HepG2 (cell line): Measurements from ENCODE around the gene SHFL. TPM values are rescaled to one million over a fixed set of nuclear protein-coding genes. Genes with fewer than 3 reads are reported as not detected.
A peak's percentile ranks its signal among the peaks of the same experiment; 100 is the strongest.

ENCODE experiments used
- ARID2 ChIP-seq: sonication (generic); formaldehyde crosslinking; IDR thresholded peaks from 2 replicates; pipeline ENCODE4 v1.8.1; 2022; ENCODE audit warnings: mild to moderate bottlenecking, missing genetic modification reagents, borderline replicate concordance
- BCLAF1 ChIP-seq: fragments of 450-650 bp; IDR thresholded peaks from 2 replicates; pipeline ENCODE4 v1.6.1; 2017; ENCODE audit warnings: mild to moderate bottlenecking
- CAMTA2 ChIP-seq: sonication (generic); formaldehyde crosslinking; IDR thresholded peaks from 2 replicates; pipeline ENCODE4 v1.4.0; 2020; ENCODE audit warnings: mild to moderate bottlenecking, missing genetic modification reagents, borderline replicate concordance
- FLYWCH1 ChIP-seq: sonication (generic); formaldehyde crosslinking; IDR thresholded peaks from 2 replicates; pipeline ENCODE4 v1.8.1; 2023; ENCODE audit warnings: mild to moderate bottlenecking, missing genetic modification reagents
- FOXK1 ChIP-seq: sonication (generic); formaldehyde crosslinking; IDR thresholded peaks from 2 replicates; pipeline ENCODE4 v1.4.0; 2020; ENCODE audit warnings: low read depth, missing genetic modification reagents, borderline replicate concordance
- FOXP1 ChIP-seq, 2 experiments: fragments of 450-650 bp in 1 of 2; IDR thresholded peaks; 2 replicates each; pipeline ENCODE4 v1.6.1; 2017 to 2018; ENCODE audit warnings: antibody characterized with exemption in 1 of 2
- GLMP ChIP-seq: sonication (generic); formaldehyde crosslinking; IDR thresholded peaks from 2 replicates; pipeline ENCODE4 v1.9.0; 2021; ENCODE audit warnings: missing genetic modification reagents, mild to moderate bottlenecking, borderline replicate concordance
- HDAC1 ChIP-seq: sonication (generic); formaldehyde crosslinking; IDR thresholded peaks from 2 replicates; pipeline ENCODE4 v1.5.1; 2020; ENCODE audit warnings: mild to moderate bottlenecking, missing genetic modification reagents
- HOXA9 ChIP-seq: sonication (generic); formaldehyde crosslinking; IDR thresholded peaks from 2 replicates; pipeline ENCODE4 v1.8.1; 2022; ENCODE audit warnings: missing genetic modification reagents, mild to moderate bottlenecking, moderate library complexity, borderline replicate concordance
- SP4 ChIP-seq: sonication (generic); formaldehyde crosslinking; IDR thresholded peaks from 2 replicates; pipeline ENCODE4 v1.8.1; 2023; ENCODE audit warnings: mild to moderate bottlenecking, missing genetic modification reagents
- TCF7L2 ChIP-seq: IDR thresholded peaks from 2 replicates; pipeline ENCODE4 v1.6.1; 2011; ENCODE audit warnings: mild to moderate bottlenecking, low read depth, low read length, moderate library complexity
- XBP1 ChIP-seq: sonication (generic); formaldehyde crosslinking; IDR thresholded peaks from 2 replicates; pipeline ENCODE4 v1.5.0; 2020; ENCODE audit warnings: missing genetic modification reagents
- YEATS2 ChIP-seq: sonication (generic); formaldehyde crosslinking; IDR thresholded peaks from 2 replicates; pipeline ENCODE4 v1.4.0; 2020; ENCODE audit warnings: missing genetic modification reagents, borderline replicate concordance
- ZNF383 ChIP-seq: sonication (generic); formaldehyde crosslinking; IDR thresholded peaks from 2 replicates; pipeline ENCODE4 v1.4.0; 2020; ENCODE audit warnings: missing genetic modification reagents, mild to moderate bottlenecking, borderline replicate concordance
- ZNF512 ChIP-seq: sonication (generic); formaldehyde crosslinking; IDR thresholded peaks from 2 replicates; pipeline ENCODE4 v1.4.0; 2020; ENCODE audit warnings: mild to moderate bottlenecking, missing genetic modification reagents
- ZNF646 ChIP-seq: sonication (generic); formaldehyde crosslinking; IDR thresholded peaks from 2 replicates; pipeline ENCODE4 v1.9.0; 2021; ENCODE audit warnings: mild to moderate bottlenecking, missing genetic modification reagents
- polyA plus RNA-seq, 8 experiments: library from polyadenylated mRNA; depleted of rRNA in 3 of 8; stranded (reverse) in 7 of 8; unstranded in 1 of 8; fragments of >200 nt; fragmentation: Illumina TruSeq in 4 of 8; extraction: Trizol in 4 of 8; gene quantifications; 2 replicates each; pipeline versions ENCODE4 v1.2.1 to v1.2.3, GENCODE V29; 2011 to 2016; ENCODE audit warnings: low read depth in 4 of 8, missing spikeins in 1 of 8, mixed read lengths in 1 of 8; ENCODE audit not compliant: insufficient read depth in 1 of 8
- total RNA-seq, 5 experiments: library from RNA; depleted of rRNA; stranded (reverse); fragments of >200 nt; fragmentation: Illumina TruSeq; extraction: Trizol; gene quantifications; 2 replicates each; pipeline ENCODE4 v1.2.3, GENCODE V29; 2016; ENCODE audit warnings: low read depth in 1 of 5

The SHFL gene
- total and polyA plus RNA-seq, 2 of the 13 experiments (the other 11 are each of a cell fraction or from before 2014, with no cell fraction given), result 12.3 to 36.4 TPM

- no peak for TF ChIP-seq CAMTA2
- peak; percentile 27; the same call in 1 of the 2 replicates for TF ChIP-seq HDAC1 (CRISPR knock-in tag)
- TF ChIP-seq FOXK1 (CRISPR knock-in tag), result no peak
- TF ChIP-seq ARID2 (CRISPR knock-in tag), result no peak
- TF ChIP-seq FOXP1 (IDR thresholded peaks at IDR 0.05), result no peak
- no peak for TF ChIP-seq FOXP1 (CRISPR knock-in tag; IDR thresholded peaks at IDR 0.05)
- no peak for TF ChIP-seq GLMP (CRISPR knock-in tag)
- TF ChIP-seq HOXA9, result no peak
- TF ChIP-seq BCLAF1, result no peak
- no peak for TF ChIP-seq FLYWCH1 (CRISPR knock-in tag)
- peak; percentile 77 for TF ChIP-seq SP4 (CRISPR knock-in tag)
- TF ChIP-seq YEATS2, result no peak
- no peak for TF ChIP-seq XBP1 (CRISPR knock-in tag)
- no peak for TF ChIP-seq ZNF383 (CRISPR knock-in tag)
- TF ChIP-seq ZNF646, result 0 out of 2 replicates have a peak, but pooled peaks have one; percentile 44
- TF ChIP-seq ZNF512, result no peak
- TF ChIP-seq TCF7L2, result no peak
Measured at GRCh38 chr19:10085641-10086590, at the start of gene SHFL (continued).
